H9 (cell line): ENCODE data around the gene PRLH. TPM values are rescaled to one million over a fixed set of nuclear protein-coding genes. Genes with fewer than 3 reads are reported as not detected.
A peak's percentile ranks its signal among the peaks of the same experiment; 100 is the strongest.

Experiments used
- DNase-seq: peaks from one replicate; pipeline ENCODE4 v3.0.0-alpha.2; 2017
- H2AFZ ChIP-seq: one replicate; pipeline ENCODE4 v1.6.1; 2013; ENCODE audit warnings: mild to moderate bottlenecking, low read length, control low read depth, moderate library complexity
- H2AK5ac ChIP-seq: 2 replicates; pipeline ENCODE4 v1.6.1; 2013; ENCODE audit warnings: low read length, control low read depth, mixed read lengths; ENCODE audit not compliant: insufficient read length
- H2BK120ac ChIP-seq: one replicate; pipeline ENCODE4 v1.6.1; 2013; ENCODE audit warnings: low read depth, mild to moderate bottlenecking, low read length, control low read depth, inconsistent platforms; ENCODE audit not compliant: poor library complexity, severe bottlenecking
- H2BK12ac ChIP-seq: 2 replicates; pipeline ENCODE4 v1.6.1; 2013; ENCODE audit warnings: low read length, control low read depth, mixed read lengths, low read depth; ENCODE audit not compliant: insufficient read length
- H2BK15ac ChIP-seq: 2 replicates; pipeline ENCODE4 v1.6.1; 2013; ENCODE audit warnings: low read depth, low read length, control low read depth
- H2BK20ac ChIP-seq: one replicate; pipeline ENCODE4 v1.6.1; 2013; ENCODE audit warnings: low read depth, mild to moderate bottlenecking, low read length, control low read depth, inconsistent platforms; ENCODE audit not compliant: poor library complexity, severe bottlenecking
- H2BK5ac ChIP-seq: 2 replicates; pipeline ENCODE4 v1.6.1; 2013; ENCODE audit warnings: low read length, control low read depth, mixed read lengths; ENCODE audit not compliant: insufficient read length
- H3K14ac ChIP-seq: 2 replicates; pipeline ENCODE4 v1.6.1; 2013; ENCODE audit warnings: low read length, control low read depth; ENCODE audit not compliant: insufficient read depth
- H3K18ac ChIP-seq: 2 replicates; pipeline ENCODE4 v1.6.1; 2013; ENCODE audit warnings: low read depth, mild to moderate bottlenecking, mixed read lengths, low read length, control low read depth; ENCODE audit not compliant: insufficient read length
- H3K23ac ChIP-seq: 2 replicates; pipeline ENCODE4 v1.6.1; 2013; ENCODE audit warnings: low read length, control low read depth, mixed read lengths, low read depth; ENCODE audit not compliant: insufficient read length
- H3K23me2 ChIP-seq: 2 replicates; pipeline ENCODE4 v1.6.1; 2013; ENCODE audit warnings: low read depth, mild to moderate bottlenecking, mixed read lengths, low read length, control low read depth; ENCODE audit not compliant: insufficient read length, poor library complexity, severe bottlenecking
- H3K27ac ChIP-seq: 2 replicates; pipeline ENCODE4 v1.5.1; 2013; ENCODE audit warnings: low read length, control low read depth, mixed read lengths, low read depth; ENCODE audit not compliant: insufficient read length
- H3K27me3 ChIP-seq: 2 replicates; pipeline ENCODE4 v1.6.1; 2013; ENCODE audit warnings: low read length, control low read depth, inconsistent platforms; ENCODE audit not compliant: insufficient read depth
- H3K4ac ChIP-seq: 2 replicates; pipeline ENCODE4 v1.6.1; 2013; ENCODE audit warnings: low read depth, mild to moderate bottlenecking, control low read depth, inconsistent platforms, low read length, moderate library complexity
- H3K4me1 ChIP-seq: 2 replicates; pipeline ENCODE4 v1.6.1; 2013; ENCODE audit warnings: low read length, control low read depth, inconsistent platforms; ENCODE audit not compliant: insufficient read depth
- H3K4me2 ChIP-seq: 2 replicates; pipeline ENCODE4 v1.6.1; 2013; ENCODE audit warnings: low read length, control low read depth, mixed read lengths; ENCODE audit not compliant: insufficient read length, insufficient read depth
- H3K56ac ChIP-seq: 2 replicates; pipeline ENCODE4 v1.6.1; 2013; ENCODE audit warnings: low read depth, mild to moderate bottlenecking, mixed read lengths, low read length, control low read depth; ENCODE audit not compliant: insufficient read length
- H3K79me1 ChIP-seq: 2 replicates; pipeline ENCODE4 v1.6.1; 2013; ENCODE audit warnings: low read depth, mild to moderate bottlenecking, moderate library complexity, low read length, control low read depth, inconsistent platforms; ENCODE audit not compliant: insufficient read depth, poor library complexity, severe bottlenecking
- H3K79me2 ChIP-seq: 2 replicates; pipeline ENCODE4 v1.6.1; 2013; ENCODE audit warnings: low read length, control low read depth, inconsistent platforms; ENCODE audit not compliant: insufficient read depth
- H3K9ac ChIP-seq: 2 replicates; pipeline ENCODE4 v1.6.1; 2013; ENCODE audit warnings: low read length, control low read depth, mixed read lengths; ENCODE audit not compliant: insufficient read length; ENCODE audit errors: extremely low read depth
- H3K9me3 ChIP-seq: one replicate; pipeline ENCODE4 v1.6.1; 2013; ENCODE audit warnings: low read depth, low read length, inconsistent platforms; ENCODE audit not compliant: control insufficient read depth
- H3T11ph ChIP-seq: one replicate; pipeline ENCODE4 v1.6.1; 2013; ENCODE audit warnings: mild to moderate bottlenecking, low read length, control low read depth, inconsistent platforms
- H4K20me1 ChIP-seq: one replicate; pipeline ENCODE4 v1.6.1; 2013; ENCODE audit not compliant: control insufficient read depth, insufficient read length, insufficient read depth
- H4K5ac ChIP-seq: 2 replicates; pipeline ENCODE4 v1.6.1; 2013; ENCODE audit warnings: low read depth, mild to moderate bottlenecking, mixed read lengths, low read length, control low read depth; ENCODE audit not compliant: insufficient read length
- H4K8ac ChIP-seq: replicated peaks from 2 replicates; pipeline ENCODE4 v1.6.1; 2013; ENCODE audit warnings: low read length, control low read depth, mixed read lengths, low read depth; ENCODE audit not compliant: insufficient read length
- H4K91ac ChIP-seq: 2 replicates; pipeline ENCODE4 v1.6.1; 2013; ENCODE audit warnings: low read depth, mild to moderate bottlenecking, moderate library complexity, mixed read lengths, low read length, control low read depth; ENCODE audit not compliant: insufficient read length
- H3K27ac Mint-ChIP-seq, 3 experiments: 2 replicates in 2 of 3; 3 replicates in 1 of 3; pipeline ENCODE4 v1.8.0; 2020 to 2021; ENCODE audit warnings: mixed read lengths in 3 of 3, mild to moderate bottlenecking in 1 of 3, moderate library complexity in 1 of 3
- H3K27me3 Mint-ChIP-seq: 2 replicates; pipeline ENCODE4 v1.8.0; 2021; ENCODE audit warnings: low read depth, mild to moderate bottlenecking, moderate library complexity, mixed read lengths
- H3K36me3 Mint-ChIP-seq, 3 experiments: 2 replicates in 2 of 3; 3 replicates in 1 of 3; pipeline ENCODE4 v1.8.0; 2020 to 2021; ENCODE audit warnings: low read depth in 3 of 3, mixed read lengths in 3 of 3; ENCODE audit not compliant: insufficient read depth in 1 of 3
- H3K4me1 Mint-ChIP-seq, 2 experiments: 2 replicates each; pipeline ENCODE4 v1.8.0; 2020; ENCODE audit warnings: mixed read lengths in 2 of 2
- H3K4me3 Mint-ChIP-seq, 2 experiments: 2 replicates in 1 of 2; 3 replicates in 1 of 2; pipeline ENCODE4 v1.8.0; 2020 to 2021; ENCODE audit warnings: mild to moderate bottlenecking in 2 of 2, mixed read lengths in 2 of 2, moderate library complexity in 1 of 2
- H3K9me3 Mint-ChIP-seq, 2 experiments: 2 replicates in 1 of 2; 3 replicates in 1 of 2; pipeline ENCODE4 v1.8.0; 2020; ENCODE audit warnings: mild to moderate bottlenecking in 2 of 2, mixed read lengths in 2 of 2, moderate library complexity in 1 of 2
- CTCF ChIP-seq: fragments of 200-600 bp; sonication (generic); conservative IDR thresholded peaks from 3 replicates; pipeline ENCODE4 v1.8.0; 2021; ENCODE audit warnings: antibody characterized with exemption, mild to moderate bottlenecking
- WGBS: extraction: QIAGEN DNeasy Blood & Tissue Kit; methylation state at CpG from one replicate; pipeline ENCODE4 v1.1.7; 2013; ENCODE audit warnings: missing lambda C conversion rate, low lambda C conversion rate, mixed read lengths; ENCODE audit not compliant: insufficient read length; ENCODE audit errors: extremely low coverage; 5-methylcytosine and 5-hydroxymethylcytosine counted together
- total RNA-seq: library from RNA; stranded (reverse); gene quantifications from 2 replicates; pipeline ENCODE4 v1.2.1, GENCODE V29; 2021

The PRLH gene
- total RNA-seq, 1 experiment from 2014 or later, result not detected

- Histone ChIP-seq H4K5ac (no peak overlapping the region), H3K79me1 (no peaks in the 10 kb centered on the region), H3K4me2 (no peak overlapping the region), H3K18ac (no peak overlapping the region), H2BK5ac (no peak overlapping the region), H2BK12ac (no peak overlapping the region), H2AFZ (no peak overlapping the region), H3K14ac (no peak overlapping the region), H3K4ac (no peak overlapping the region), H3K23me2 (no peaks in the 10 kb centered on the region), H3K27me3 (no peaks in the 10 kb centered on the region), H3K23ac (no peak overlapping the region), H3K9me3 (no peaks in the 10 kb centered on the region), H3K56ac (no peak overlapping the region), H3K79me2 (no peaks in the 10 kb centered on the region), H3T11ph (no peak overlapping the region), H2BK20ac (no peak overlapping the region), H2BK15ac (no peak overlapping the region), H3K9ac (no peak overlapping the region), H4K91ac (no peak overlapping the region), H2BK120ac (no peak overlapping the region), H3K27ac (no peak overlapping the region), H4K8ac (peak overlapping the region; percentile 40), H4K20me1 (no peaks in the 10 kb centered on the region), H2AK5ac (no peak overlapping the region), H3K4me1 (no peaks in the 10 kb centered on the region)
- TF ChIP-seq CTCF, result no peak
- Mint-ChIP-seq H3K27ac (no peak overlapping the region), H3K4me3 (no peak overlapping the region), H3K9me3 (peaks cover 0 to 3% of the 10 kb centered on the region in 2 experiments; a peak in 2 of 5 replicates), H3K36me3 (no peaks in the 10 kb centered on the region), H3K27me3 (peaks cover 4% of the 10 kb centered on the region; the same call in 1 of the 2 replicates), H3K4me1 (peaks cover 3% of the 10 kb centered on the region in 2 experiments; a peak in 2 of 4 replicates)
- no peak for DNase-seq
- WGBS, result no CpG with 5 or more reads among the region's 4 CpGs
Measured at GRCh38 chr2:237517163-237517562, 49.2 kb upstream of the PRLH start.
